K562 (cell line): ENCODE measurements around the gene ERGIC1. TPM values are rescaled to one million over a fixed set of nuclear protein-coding genes. Genes with fewer than 3 reads are reported as not detected.

Experiments used
- BRF1 ChIP-seq: IDR thresholded peaks from 3 replicates; pipeline ENCODE4 v1.6.1; 2011; ENCODE audit warnings: borderline replicate concordance, mild to moderate bottlenecking; ENCODE audit not compliant: insufficient read length; ENCODE audit errors: extremely low read depth
- CTCF ChIP-seq, 3 experiments: IDR thresholded peaks in 2 of 3; conservative IDR thresholded peaks in 1 of 3; 2 replicates each; pipeline ENCODE4 v1.5.1; 2011 to 2012; ENCODE audit warnings: low read length in 3 of 3, mild to moderate bottlenecking in 3 of 3, control low read depth in 2 of 3, improper control_type of control experiment in 1 of 3, inconsistent platforms in 1 of 3, low read depth in 1 of 3, mixed read lengths in 1 of 3, moderate library complexity in 1 of 3; ENCODE audit not compliant: insufficient read depth in 2 of 3
- ETV5 ChIP-seq: sonication (generic); formaldehyde crosslinking; IDR thresholded peaks from 2 replicates; pipeline ENCODE4 v1.4.0; 2020; ENCODE audit warnings: low read depth, mild to moderate bottlenecking, missing genetic modification reagents
- GATAD2B ChIP-seq: fragments of 450-650 bp; IDR thresholded peaks from 2 replicates; pipeline ENCODE4 v1.6.1; 2017; ENCODE audit warnings: mild to moderate bottlenecking, borderline replicate concordance
- KLF16 ChIP-seq: IDR thresholded peaks from 2 replicates; pipeline ENCODE4 v1.6.1; 2016; ENCODE audit warnings: antibody characterized with exemption
- KLF6 ChIP-seq: fragments of 250-450 bp; sonication (Bioruptor Pico); IDR thresholded peaks from 2 replicates; pipeline ENCODE4 v1.4.0; 2020; ENCODE audit warnings: mild to moderate bottlenecking, moderate library complexity, borderline replicate concordance
- PML ChIP-seq: IDR thresholded peaks from 2 replicates; pipeline ENCODE4 v1.6.1; 2012; ENCODE audit warnings: low read length, inconsistent platforms
- POLR2B ChIP-seq: fragments of 450-650 bp; IDR thresholded peaks from 2 replicates; pipeline ENCODE4 v1.6.1; 2018; ENCODE audit warnings: low read depth; ENCODE audit not compliant: partially characterized antibody
- RFX5 ChIP-seq: IDR thresholded peaks from 2 replicates; pipeline ENCODE4 v1.6.1; 2011; ENCODE audit warnings: low read depth, mild to moderate bottlenecking, improper control_type of control experiment, low read length
- RHOXF2B ChIP-seq: fragments of 250-450 bp; sonication (Bioruptor Pico); conservative IDR thresholded peaks from 2 replicates; pipeline ENCODE4 v1.5.1; 2021
- SRF ChIP-seq, 2 experiments: fragments of 250-450, 450-650 bp in 1 of 2; sonication (Bioruptor Pico) in 1 of 2; sonication (generic) in 1 of 2; formaldehyde crosslinking; IDR thresholded peaks; 2 replicates each; pipeline versions ENCODE4 v1.5.0 to v1.5.1; 2020 to 2022; ENCODE audit warnings: mild to moderate bottlenecking in 1 of 2, missing genetic modification reagents in 1 of 2
- TFAP4 ChIP-seq: sonication (generic); formaldehyde crosslinking; IDR thresholded peaks from 2 replicates; pipeline ENCODE4 v1.8.0; 2022; ENCODE audit warnings: missing genetic modification reagents, mild to moderate bottlenecking, moderate library complexity, borderline replicate concordance
- U2AF1 ChIP-seq: fragments of 200-400 bp; formaldehyde crosslinking; optimal IDR thresholded peaks from 2 replicates; pipeline ENCODE3; 2017; ENCODE audit warnings: mild to moderate bottlenecking, low read depth, low read length, moderate library complexity
- ZFP91 ChIP-seq: sonication (generic); formaldehyde crosslinking; IDR thresholded peaks from 2 replicates; pipeline ENCODE4 v1.8.0; 2022; ENCODE audit warnings: mild to moderate bottlenecking, missing genetic modification reagents
- ZNF282 ChIP-seq: sonication (generic); formaldehyde crosslinking; IDR thresholded peaks from 2 replicates; pipeline ENCODE4 v1.8.1; 2023; ENCODE audit warnings: missing genetic modification reagents
- ZNF76 ChIP-seq: fragments of 250-450 bp; sonication (Bioruptor Pico); IDR thresholded peaks from 2 replicates; pipeline ENCODE4 v1.4.0; 2020; ENCODE audit warnings: mild to moderate bottlenecking, moderate library complexity, borderline replicate concordance
- polyA plus RNA-seq, 8 experiments: library from polyadenylated mRNA; depleted of rRNA in 4 of 8; stranded (reverse) in 5 of 8; unstranded in 3 of 8; fragments of >200 nt; fragmentation: Nextera tagmentation in 2 of 8; fragmentation: Illumina TruSeq in 1 of 8; extraction: Ambion mirVana in 2 of 8; extraction: Trizol in 1 of 8; gene quantifications; 2 replicates each; pipeline versions ENCODE4 v1.2.1 to v1.2.3, GENCODE V29; 2011 to 2014; ENCODE audit warnings: inconsistent platforms in 1 of 8, missing spikeins in 1 of 8
- total RNA-seq, 7 experiments: library from RNA; depleted of rRNA in 6 of 7; stranded (reverse); fragments of >200 nt in 6 of 7; fragmentation: Illumina TruSeq in 2 of 7; extraction: Trizol in 2 of 7; gene quantifications; 2 replicates each; pipeline versions ENCODE4 v1.2.1 to v1.2.3, GENCODE V29; 2011 to 2021; ENCODE audit warnings: low replicate concordance in 1 of 7

The ERGIC1 gene
- total and polyA plus RNA-seq, 9 of the 15 experiments (the other 6 are each of a cell fraction or from before 2014, with no cell fraction given), result 5.5 to 68.4 (median 36.4) TPM

- TF ChIP-seq TFAP4 (CRISPR knock-in tag) (peak; percentile 56), ZNF76 (CRISPR knock-in tag) (no peak), GATAD2B (peak; percentile 55; the same call in 1 of the 2 replicates), KLF16 (no peak), PML (peak; percentile 18; the same call in 1 of the 2 replicates), U2AF1 (no peak), SRF (CRISPR knock-in tag; IDR thresholded peaks at IDR 0.05) (no peak), ETV5 (CRISPR knock-in tag) (no peak), RFX5 (no peak), KLF6 (CRISPR knock-in tag) (0 out of 2 replicates have a peak, but pooled peaks have one; percentile 17), CTCF (IDR thresholded peaks at IDR 0.05 in 2 of 3, conservative IDR thresholded peaks at IDR 0.05 in 1 of 3; ENCODE audit: insufficient read depth in 2 of 3, low read depth in 1 of 3, low read length in 3 of 3) (peak in 1 of 3 experiments; percentile 12; a peak in 1 of 6 replicates), RHOXF2B (CRISPR knock-in tag) (no peak), POLR2B (peak; percentile 49), ZFP91 (peak; percentile 95), BRF1 (no peak), ZNF282 (CRISPR knock-in tag) (no peak)
Measured at GRCh38 chr5:172833686-172834414, at the start of gene ERGIC1 (continued).
